ENCODE results near the gene FOXP1. TPM values are rescaled to one million over a fixed set of nuclear protein-coding genes. Genes with fewer than 3 reads are reported as not detected.

Gene FOXP1
- total and polyA plus RNA-seq, 2 of the 8 experiments (the other 6 are each of a cell fraction or from before 2014, with no cell fraction given) = 13.9 to 25.4 TPM

DNA sequence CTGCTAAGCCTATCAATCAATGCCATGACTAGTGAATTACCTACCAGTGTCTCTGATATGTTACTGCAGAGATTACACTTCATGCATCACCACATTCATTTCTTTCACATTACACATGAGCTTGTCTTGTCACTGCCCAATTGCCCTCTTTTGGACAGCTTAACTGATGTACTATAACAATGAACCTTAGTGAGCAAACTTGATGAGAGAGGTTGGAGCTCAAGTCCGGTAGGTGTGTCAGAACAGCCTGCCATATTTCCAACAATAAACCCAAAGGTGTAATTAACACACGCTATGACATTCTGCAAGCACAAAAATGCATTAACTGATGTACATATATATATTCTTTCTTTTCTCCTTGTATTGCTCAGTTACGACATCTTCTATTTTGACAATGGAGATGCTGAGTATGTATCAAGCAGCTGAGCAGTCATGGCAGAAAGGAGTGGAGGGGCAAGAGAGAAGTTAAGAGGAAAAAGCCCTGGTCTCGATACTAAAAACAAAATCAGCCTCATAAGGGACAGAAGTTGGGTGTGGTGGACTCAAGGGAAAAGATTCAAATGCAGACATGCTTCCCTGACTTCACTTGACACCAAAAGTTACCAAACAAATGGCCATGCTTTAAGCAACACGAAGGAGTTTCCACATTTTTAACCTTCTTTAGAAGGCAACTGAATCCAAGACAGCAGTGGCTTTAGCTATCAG, 538.2 kb downstream of the FOXP1 start (continued):
- TF ChIP-seq, protein P1, sequence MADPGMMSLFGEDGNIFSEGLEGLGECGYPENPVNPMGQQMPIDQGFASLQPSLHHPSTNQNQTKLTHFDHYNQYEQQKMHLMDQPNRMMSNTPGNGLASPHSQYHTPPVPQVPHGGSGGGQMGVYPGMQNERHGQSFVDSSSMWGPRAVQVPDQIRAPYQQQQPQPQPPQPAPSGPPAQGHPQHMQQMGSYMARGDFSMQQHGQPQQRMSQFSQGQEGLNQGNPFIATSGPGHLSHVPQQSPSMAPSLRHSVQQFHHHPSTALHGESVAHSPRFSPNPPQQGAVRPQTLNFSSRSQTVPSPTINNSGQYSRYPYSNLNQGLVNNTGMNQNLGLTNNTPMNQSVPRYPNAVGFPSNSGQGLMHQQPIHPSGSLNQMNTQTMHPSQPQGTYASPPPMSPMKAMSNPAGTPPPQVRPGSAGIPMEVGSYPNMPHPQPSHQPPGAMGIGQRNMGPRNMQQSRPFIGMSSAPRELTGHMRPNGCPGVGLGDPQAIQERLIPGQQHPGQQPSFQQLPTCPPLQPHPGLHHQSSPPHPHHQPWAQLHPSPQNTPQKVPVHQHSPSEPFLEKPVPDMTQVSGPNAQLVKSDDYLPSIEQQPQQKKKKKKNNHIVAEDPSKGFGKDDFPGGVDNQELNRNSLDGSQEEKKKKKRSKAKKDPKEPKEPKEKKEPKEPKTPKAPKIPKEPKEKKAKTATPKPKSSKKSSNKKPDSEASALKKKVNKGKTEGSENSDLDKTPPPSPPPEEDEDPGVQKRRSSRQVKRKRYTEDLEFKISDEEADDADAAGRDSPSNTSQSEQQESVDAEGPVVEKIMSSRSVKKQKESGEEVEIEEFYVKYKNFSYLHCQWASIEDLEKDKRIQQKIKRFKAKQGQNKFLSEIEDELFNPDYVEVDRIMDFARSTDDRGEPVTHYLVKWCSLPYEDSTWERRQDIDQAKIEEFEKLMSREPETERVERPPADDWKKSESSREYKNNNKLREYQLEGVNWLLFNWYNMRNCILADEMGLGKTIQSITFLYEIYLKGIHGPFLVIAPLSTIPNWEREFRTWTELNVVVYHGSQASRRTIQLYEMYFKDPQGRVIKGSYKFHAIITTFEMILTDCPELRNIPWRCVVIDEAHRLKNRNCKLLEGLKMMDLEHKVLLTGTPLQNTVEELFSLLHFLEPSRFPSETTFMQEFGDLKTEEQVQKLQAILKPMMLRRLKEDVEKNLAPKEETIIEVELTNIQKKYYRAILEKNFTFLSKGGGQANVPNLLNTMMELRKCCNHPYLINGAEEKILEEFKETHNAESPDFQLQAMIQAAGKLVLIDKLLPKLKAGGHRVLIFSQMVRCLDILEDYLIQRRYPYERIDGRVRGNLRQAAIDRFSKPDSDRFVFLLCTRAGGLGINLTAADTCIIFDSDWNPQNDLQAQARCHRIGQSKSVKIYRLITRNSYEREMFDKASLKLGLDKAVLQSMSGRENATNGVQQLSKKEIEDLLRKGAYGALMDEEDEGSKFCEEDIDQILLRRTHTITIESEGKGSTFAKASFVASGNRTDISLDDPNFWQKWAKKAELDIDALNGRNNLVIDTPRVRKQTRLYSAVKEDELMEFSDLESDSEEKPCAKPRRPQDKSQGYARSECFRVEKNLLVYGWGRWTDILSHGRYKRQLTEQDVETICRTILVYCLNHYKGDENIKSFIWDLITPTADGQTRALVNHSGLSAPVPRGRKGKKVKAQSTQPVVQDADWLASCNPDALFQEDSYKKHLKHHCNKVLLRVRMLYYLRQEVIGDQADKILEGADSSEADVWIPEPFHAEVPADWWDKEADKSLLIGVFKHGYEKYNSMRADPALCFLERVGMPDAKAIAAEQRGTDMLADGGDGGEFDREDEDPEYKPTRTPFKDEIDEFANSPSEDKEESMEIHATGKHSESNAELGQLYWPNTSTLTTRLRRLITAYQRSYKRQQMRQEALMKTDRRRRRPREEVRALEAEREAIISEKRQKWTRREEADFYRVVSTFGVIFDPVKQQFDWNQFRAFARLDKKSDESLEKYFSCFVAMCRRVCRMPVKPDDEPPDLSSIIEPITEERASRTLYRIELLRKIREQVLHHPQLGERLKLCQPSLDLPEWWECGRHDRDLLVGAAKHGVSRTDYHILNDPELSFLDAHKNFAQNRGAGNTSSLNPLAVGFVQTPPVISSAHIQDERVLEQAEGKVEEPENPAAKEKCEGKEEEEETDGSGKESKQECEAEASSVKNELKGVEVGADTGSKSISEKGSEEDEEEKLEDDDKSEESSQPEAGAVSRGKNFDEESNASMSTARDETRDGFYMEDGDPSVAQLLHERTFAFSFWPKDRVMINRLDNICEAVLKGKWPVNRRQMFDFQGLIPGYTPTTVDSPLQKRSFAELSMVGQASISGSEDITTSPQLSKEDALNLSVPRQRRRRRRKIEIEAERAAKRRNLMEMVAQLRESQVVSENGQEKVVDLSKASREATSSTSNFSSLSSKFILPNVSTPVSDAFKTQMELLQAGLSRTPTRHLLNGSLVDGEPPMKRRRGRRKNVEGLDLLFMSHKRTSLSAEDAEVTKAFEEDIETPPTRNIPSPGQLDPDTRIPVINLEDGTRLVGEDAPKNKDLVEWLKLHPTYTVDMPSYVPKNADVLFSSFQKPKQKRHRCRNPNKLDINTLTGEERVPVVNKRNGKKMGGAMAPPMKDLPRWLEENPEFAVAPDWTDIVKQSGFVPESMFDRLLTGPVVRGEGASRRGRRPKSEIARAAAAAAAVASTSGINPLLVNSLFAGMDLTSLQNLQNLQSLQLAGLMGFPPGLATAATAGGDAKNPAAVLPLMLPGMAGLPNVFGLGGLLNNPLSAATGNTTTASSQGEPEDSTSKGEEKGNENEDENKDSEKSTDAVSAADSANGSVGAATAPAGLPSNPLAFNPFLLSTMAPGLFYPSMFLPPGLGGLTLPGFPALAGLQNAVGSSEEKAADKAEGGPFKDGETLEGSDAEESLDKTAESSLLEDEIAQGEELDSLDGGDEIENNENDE (IDR thresholded peaks at IDR 0.05; ENCODE audit: insufficient replicate concordance, low read length) = no peak
- no peak for TF ChIP-seq ATF2 (IDR thresholded peaks at IDR 0.05; ENCODE audit: low read length)
- TF ChIP-seq, protein P2, sequence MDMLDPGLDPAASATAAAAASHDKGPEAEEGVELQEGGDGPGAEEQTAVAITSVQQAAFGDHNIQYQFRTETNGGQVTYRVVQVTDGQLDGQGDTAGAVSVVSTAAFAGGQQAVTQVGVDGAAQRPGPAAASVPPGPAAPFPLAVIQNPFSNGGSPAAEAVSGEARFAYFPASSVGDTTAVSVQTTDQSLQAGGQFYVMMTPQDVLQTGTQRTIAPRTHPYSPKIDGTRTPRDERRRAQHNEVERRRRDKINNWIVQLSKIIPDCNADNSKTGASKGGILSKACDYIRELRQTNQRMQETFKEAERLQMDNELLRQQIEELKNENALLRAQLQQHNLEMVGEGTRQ (IDR thresholded peaks at IDR 0.05; ENCODE audit: low read length) = no peak
- no peak for TF ChIP-seq KDM5A (IDR thresholded peaks at IDR 0.05; ENCODE audit: low read length)

Measured in H1 (cell line).